GM20000 (cell line): ENCODE results near the gene SLC6A7.

Source experiments
- DNase-seq: peaks from one replicate; pipeline ENCODE4 v3.0.0; 2012; ENCODE audit warnings: low spot score
- CTCF ChIP-seq: IDR thresholded peaks from 2 replicates; pipeline ENCODE4 v1.5.1; 2012; ENCODE audit warnings: mild to moderate bottlenecking, control low read depth; ENCODE audit errors: extremely low read depth, missing control alignments

Gene SLC6A7

GRCh38 chr5:150156540-150156939, 33.3 kb upstream of the SLC6A7 start:
- no peak for TF ChIP-seq CTCF

GRCh38 chr5:150157168-150157567, 32.7 kb upstream of the SLC6A7 start:
- no peak for TF ChIP-seq CTCF
- no peak for DNase-seq

More at GRCh38 chr5:150156540-150156939, 33.3 kb upstream of the SLC6A7 start:
- no peak for DNase-seq

- no peak for TF ChIP-seq CTCF
- no peak for DNase-seq
Observed at GRCh38 chr5:150158170-150158949, 31.5 kb upstream of the SLC6A7 start.

- DNase-seq, result no peak
- no peak for TF ChIP-seq CTCF
Observed at GRCh38 chr5:150159031-150159430, 30.8 kb upstream of the SLC6A7 start.

GRCh38 chr5:150159741-150160179, 30.1 kb upstream of the SLC6A7 start:
- no peak for DNase-seq
- TF ChIP-seq CTCF, result no peak

GRCh38 chr5:150160448-150161081, 29.3 kb upstream of the SLC6A7 start:
- no peak for DNase-seq

More at GRCh38 chr5:150160448-150161081, 29.3 kb upstream of the SLC6A7 start:
- no peak for TF ChIP-seq CTCF
